Peyer's patch (tissue), 4 donors: ENCODE measurements around the gene KRTAP9-7.

Experiments used
- POLR2A ChIP-seq, 2 donors: fragments of 450-650 bp; IDR thresholded peaks; one replicate each; pipeline ENCODE4 v1.5.1; 2017; ENCODE audit warnings: antibody characterized with exemption in 2 of 2, mild to moderate bottlenecking in 2 of 2, moderate library complexity in 2 of 2
- TF ChIP-seq, protein P1 (sequence below), 6 experiments: fragments of 450-650 bp in 4 of 6; fragments of 200-600 bp in 2 of 6; sonication (generic) in 1 of 6; IDR thresholded peaks; one replicate each; pipeline ENCODE4 v1.5.1; 2017 to 2019; ENCODE audit warnings: antibody characterized with exemption in 6 of 6, mild to moderate bottlenecking in 3 of 6, moderate library complexity in 1 of 6

- TF ChIP-seq, protein P1, sequence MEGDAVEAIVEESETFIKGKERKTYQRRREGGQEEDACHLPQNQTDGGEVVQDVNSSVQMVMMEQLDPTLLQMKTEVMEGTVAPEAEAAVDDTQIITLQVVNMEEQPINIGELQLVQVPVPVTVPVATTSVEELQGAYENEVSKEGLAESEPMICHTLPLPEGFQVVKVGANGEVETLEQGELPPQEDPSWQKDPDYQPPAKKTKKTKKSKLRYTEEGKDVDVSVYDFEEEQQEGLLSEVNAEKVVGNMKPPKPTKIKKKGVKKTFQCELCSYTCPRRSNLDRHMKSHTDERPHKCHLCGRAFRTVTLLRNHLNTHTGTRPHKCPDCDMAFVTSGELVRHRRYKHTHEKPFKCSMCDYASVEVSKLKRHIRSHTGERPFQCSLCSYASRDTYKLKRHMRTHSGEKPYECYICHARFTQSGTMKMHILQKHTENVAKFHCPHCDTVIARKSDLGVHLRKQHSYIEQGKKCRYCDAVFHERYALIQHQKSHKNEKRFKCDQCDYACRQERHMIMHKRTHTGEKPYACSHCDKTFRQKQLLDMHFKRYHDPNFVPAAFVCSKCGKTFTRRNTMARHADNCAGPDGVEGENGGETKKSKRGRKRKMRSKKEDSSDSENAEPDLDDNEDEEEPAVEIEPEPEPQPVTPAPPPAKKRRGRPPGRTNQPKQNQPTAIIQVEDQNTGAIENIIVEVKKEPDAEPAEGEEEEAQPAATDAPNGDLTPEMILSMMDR (IDR thresholded peaks at IDR 0.05): no peak
- TF ChIP-seq POLR2A (IDR thresholded peaks at IDR 0.05): no peak
Measured at GRCh38 chr17:41264599-41264998, 10.9 kb upstream of the KRTAP9-7 start.
